Neural cell (in vitro differentiated cells): Measurements from ENCODE around the gene TMEM164. TPM values are rescaled to one million over a fixed set of nuclear protein-coding genes. Genes with fewer than 3 reads are reported as not detected.

Experiments used
- H2AFZ ChIP-seq: fragments of 200-600, 300-800 bp; sonication (generic), shearing (Covaris generic); 2 replicates; pipeline ENCODE4 v1.6.0; 2014; ENCODE audit warnings: low read depth, mild to moderate bottlenecking, antibody characterized with exemption, low read length, moderate library complexity
- H3F3A ChIP-seq: fragments of 200-600 bp; shearing (Covaris generic); 2 replicates; pipeline ENCODE4 v1.6.1; 2016; ENCODE audit warnings: mild to moderate bottlenecking, moderate library complexity, mixed read lengths, antibody characterized with exemption, low read length; ENCODE audit not compliant: insufficient read depth, poor library complexity, severe bottlenecking
- H3K27ac ChIP-seq: fragments of 200-600, 300-800 bp; sonication (generic), shearing (Covaris generic); 2 replicates; pipeline ENCODE4 v1.5.1; 2014; ENCODE audit warnings: mild to moderate bottlenecking, low read length, moderate library complexity
- H3K27me3 ChIP-seq: fragments of 300-800, 200-600 bp; sonication (generic), shearing (Covaris generic); 2 replicates; pipeline ENCODE4 v1.6.0; 2014; ENCODE audit warnings: mild to moderate bottlenecking, low read depth, low read length, moderate library complexity; ENCODE audit not compliant: insufficient read depth
- H3K36me3 ChIP-seq: fragments of 300-800, 200-600 bp; sonication (generic), shearing (Covaris generic); 2 replicates; pipeline ENCODE4 v1.5.1; 2014; ENCODE audit warnings: mild to moderate bottlenecking, antibody characterized with exemption, low read length, moderate library complexity; ENCODE audit not compliant: insufficient read depth
- H3K4me2 ChIP-seq: fragments of 300-800, 200-600 bp; sonication (generic), shearing (Covaris generic); 2 replicates; pipeline ENCODE4 v1.6.0; 2014; ENCODE audit warnings: mild to moderate bottlenecking, low read length
- H3K4me3 ChIP-seq: fragments of 300-800, 200-600 bp; sonication (generic), shearing (Covaris generic); 2 replicates; pipeline ENCODE4 v1.5.1; 2014; ENCODE audit warnings: mild to moderate bottlenecking, low read length, moderate library complexity
- H3K79me2 ChIP-seq: fragments of 200-600 bp; shearing (Covaris generic); replicated peaks from 2 replicates; pipeline ENCODE4 v1.6.0; 2014; ENCODE audit warnings: mild to moderate bottlenecking, low read length, moderate library complexity; ENCODE audit not compliant: insufficient read depth
- H3K9ac ChIP-seq: fragments of 300-800, 200-600 bp; sonication (generic), shearing (Covaris generic); 2 replicates; pipeline ENCODE4 v1.6.1; 2016; ENCODE audit warnings: mild to moderate bottlenecking, low read length, mixed read lengths
- H3K9me2 ChIP-seq: fragments of 200-600 bp; shearing (Covaris generic); 2 replicates; pipeline ENCODE4 v1.6.1; 2016; ENCODE audit warnings: mild to moderate bottlenecking, low read length, mixed read lengths; ENCODE audit not compliant: insufficient read depth
- H3K9me3 ChIP-seq: fragments of 200-600, 300-800 bp; sonication (generic), shearing (Covaris generic); 2 replicates; pipeline ENCODE4 v1.6.1; 2016; ENCODE audit warnings: mild to moderate bottlenecking, mixed run types, low read length, moderate library complexity, mixed read lengths
- H4K20me1 ChIP-seq: fragments of 200-600 bp; shearing (Covaris generic); 2 replicates; pipeline ENCODE4 v1.6.1; 2016; ENCODE audit warnings: mild to moderate bottlenecking, mixed run types; ENCODE audit not compliant: insufficient read depth
- EP300 ChIP-seq: fragments of 450-650 bp; conservative IDR thresholded peaks from 2 replicates; pipeline ENCODE4 v1.6.1; 2014; ENCODE audit warnings: antibody characterized with exemption, mild to moderate bottlenecking, moderate library complexity; ENCODE audit not compliant: poor library complexity, severe bottlenecking
- EZH2 ChIP-seq: fragments of 200-600, 300-800 bp; shearing (Covaris generic), sonication (generic); IDR thresholded peaks from 2 replicates; pipeline ENCODE4 v1.6.1; 2014; ENCODE audit warnings: antibody characterized with exemption, low read length, borderline replicate concordance, mild to moderate bottlenecking; ENCODE audit not compliant: insufficient read depth, poor library complexity, severe bottlenecking
- MXI1 ChIP-seq: fragments of 450-650 bp; conservative IDR thresholded peaks from 2 replicates; pipeline ENCODE4 v1.6.1; 2014; ENCODE audit warnings: antibody characterized with exemption, mild to moderate bottlenecking; ENCODE audit not compliant: poor library complexity, severe bottlenecking
- POLR2AphosphoS5 ChIP-seq: IDR thresholded peaks from 2 replicates; pipeline ENCODE4 v1.6.1; 2012
- RAD21 ChIP-seq: fragments of 450-650 bp; conservative IDR thresholded peaks from 2 replicates; pipeline ENCODE4 v1.6.1; 2014; ENCODE audit warnings: antibody characterized with exemption, mild to moderate bottlenecking, moderate library complexity
- REST ChIP-seq: IDR thresholded peaks from 2 replicates; pipeline ENCODE4 v1.6.1; 2012; ENCODE audit warnings: borderline replicate concordance
- SMC3 ChIP-seq: fragments of 450-650 bp; conservative IDR thresholded peaks from 2 replicates; pipeline ENCODE4 v1.6.1; 2014; ENCODE audit warnings: antibody characterized with exemption, mild to moderate bottlenecking, moderate library complexity; ENCODE audit not compliant: poor library complexity
- TAF1 ChIP-seq: IDR thresholded peaks from 2 replicates; pipeline ENCODE4 v1.6.1; 2012; ENCODE audit warnings: low read depth
- polyA plus RNA-seq: library from polyadenylated mRNA; depleted of rRNA; stranded (reverse); fragments of >200 nt; gene quantifications from 2 replicates; pipeline ENCODE4 v1.2.3, GENCODE V29; 2014
- TF ChIP-seq, protein P1 (sequence below): fragments of 450-650 bp; IDR thresholded peaks from 2 replicates; pipeline ENCODE4 v1.5.1; 2014; ENCODE audit warnings: antibody characterized with exemption, mild to moderate bottlenecking, moderate library complexity; ENCODE audit not compliant: poor library complexity, severe bottlenecking

The TMEM164 gene
- polyA plus RNA-seq, 1 donor from 2014 or later: 52.8 TPM

DNA sequence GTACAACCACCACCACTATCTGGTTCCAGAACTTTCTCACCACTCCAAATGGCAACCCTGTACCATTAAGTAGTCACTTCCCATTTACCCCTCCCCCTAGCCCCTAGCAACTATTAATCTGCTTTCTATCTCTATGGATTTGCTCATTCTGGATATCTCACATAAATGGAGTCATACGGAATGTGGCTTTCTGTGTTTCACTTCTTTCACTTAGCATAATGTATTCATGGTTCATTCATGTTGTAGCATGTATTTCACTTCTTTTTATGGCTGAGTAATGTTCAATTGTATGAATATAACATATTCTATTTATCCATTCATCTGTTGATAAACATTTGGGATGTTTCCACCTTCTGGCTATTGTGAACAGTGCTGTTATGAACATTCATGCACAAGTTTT is 210.3 kb downstream of the TMEM164 start:
- Histone ChIP-seq H2AFZ (no peak overlapping the region), H3K27me3 (no peaks in the 10 kb centered on the region), H3K9me2 (no peaks in the 10 kb centered on the region), H3F3A (no peaks in the 10 kb centered on the region), H3K27ac (no peak overlapping the region), H3K4me3 (no peak overlapping the region), H3K9me3 (no peaks in the 10 kb centered on the region), H3K9ac (no peak overlapping the region), H3K4me2 (no peak overlapping the region), H4K20me1 (no peaks in the 10 kb centered on the region), H3K79me2 (no peaks in the 10 kb centered on the region), H3K36me3 (no peaks in the 10 kb centered on the region)
- TF ChIP-seq RAD21 (no peak), POLR2AphosphoS5 (no peak), TAF1 (no peak), SMC3 (no peak), REST (no peak), MXI1 (no peak), EZH2 (no peak), EP300 (no peak)
- TF ChIP-seq, protein P1, sequence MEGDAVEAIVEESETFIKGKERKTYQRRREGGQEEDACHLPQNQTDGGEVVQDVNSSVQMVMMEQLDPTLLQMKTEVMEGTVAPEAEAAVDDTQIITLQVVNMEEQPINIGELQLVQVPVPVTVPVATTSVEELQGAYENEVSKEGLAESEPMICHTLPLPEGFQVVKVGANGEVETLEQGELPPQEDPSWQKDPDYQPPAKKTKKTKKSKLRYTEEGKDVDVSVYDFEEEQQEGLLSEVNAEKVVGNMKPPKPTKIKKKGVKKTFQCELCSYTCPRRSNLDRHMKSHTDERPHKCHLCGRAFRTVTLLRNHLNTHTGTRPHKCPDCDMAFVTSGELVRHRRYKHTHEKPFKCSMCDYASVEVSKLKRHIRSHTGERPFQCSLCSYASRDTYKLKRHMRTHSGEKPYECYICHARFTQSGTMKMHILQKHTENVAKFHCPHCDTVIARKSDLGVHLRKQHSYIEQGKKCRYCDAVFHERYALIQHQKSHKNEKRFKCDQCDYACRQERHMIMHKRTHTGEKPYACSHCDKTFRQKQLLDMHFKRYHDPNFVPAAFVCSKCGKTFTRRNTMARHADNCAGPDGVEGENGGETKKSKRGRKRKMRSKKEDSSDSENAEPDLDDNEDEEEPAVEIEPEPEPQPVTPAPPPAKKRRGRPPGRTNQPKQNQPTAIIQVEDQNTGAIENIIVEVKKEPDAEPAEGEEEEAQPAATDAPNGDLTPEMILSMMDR: no peak

DNA sequence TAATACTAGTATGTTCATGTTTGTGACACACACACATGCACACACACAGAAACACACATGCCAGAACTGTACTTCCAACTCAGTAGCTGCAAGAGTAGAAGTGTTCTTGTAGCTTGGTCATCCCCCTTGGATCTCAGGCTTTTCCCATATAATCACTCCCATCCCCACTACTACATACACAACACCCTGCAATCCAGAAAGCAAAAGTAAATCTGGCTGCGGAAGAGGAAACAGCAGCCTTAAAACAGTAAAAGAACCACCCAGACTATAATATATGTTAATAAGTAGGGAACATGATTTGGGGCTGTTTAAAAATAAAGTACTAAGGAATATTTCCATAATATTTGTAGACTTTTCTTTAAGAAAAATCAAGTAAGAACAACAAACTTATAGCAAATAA is 211.8 kb downstream of the TMEM164 start:
- no peak overlapping the region for H2AFZ ChIP-seq
- H3K9me2 ChIP-seq: no peaks in the 10 kb centered on the region

More for the DNA sequence above, 211.8 kb downstream of the TMEM164 start:
- Histone ChIP-seq H3K27me3 (no peaks in the 10 kb centered on the region), H3F3A (no peaks in the 10 kb centered on the region), H3K9ac (no peak overlapping the region), H3K79me2 (no peaks in the 10 kb centered on the region), H3K36me3 (no peaks in the 10 kb centered on the region), H3K27ac (no peak overlapping the region), H3K4me3 (no peak overlapping the region), H3K9me3 (no peaks in the 10 kb centered on the region), H4K20me1 (no peaks in the 10 kb centered on the region), H3K4me2 (no peak overlapping the region)
- no peak for TF ChIP-seq POLR2AphosphoS5
- TF ChIP-seq SMC3: no peak
- TF ChIP-seq REST: no peak
- TF ChIP-seq, protein P1: no peak
